ENCODE results near the gene GDF2. TPM values are rescaled to one million over a fixed set of nuclear protein-coding genes. Genes with fewer than 3 reads are reported as not detected.

The GDF2 gene
- total RNA-seq, 1 experiment from 2014 or later, result not detected

DNA sequence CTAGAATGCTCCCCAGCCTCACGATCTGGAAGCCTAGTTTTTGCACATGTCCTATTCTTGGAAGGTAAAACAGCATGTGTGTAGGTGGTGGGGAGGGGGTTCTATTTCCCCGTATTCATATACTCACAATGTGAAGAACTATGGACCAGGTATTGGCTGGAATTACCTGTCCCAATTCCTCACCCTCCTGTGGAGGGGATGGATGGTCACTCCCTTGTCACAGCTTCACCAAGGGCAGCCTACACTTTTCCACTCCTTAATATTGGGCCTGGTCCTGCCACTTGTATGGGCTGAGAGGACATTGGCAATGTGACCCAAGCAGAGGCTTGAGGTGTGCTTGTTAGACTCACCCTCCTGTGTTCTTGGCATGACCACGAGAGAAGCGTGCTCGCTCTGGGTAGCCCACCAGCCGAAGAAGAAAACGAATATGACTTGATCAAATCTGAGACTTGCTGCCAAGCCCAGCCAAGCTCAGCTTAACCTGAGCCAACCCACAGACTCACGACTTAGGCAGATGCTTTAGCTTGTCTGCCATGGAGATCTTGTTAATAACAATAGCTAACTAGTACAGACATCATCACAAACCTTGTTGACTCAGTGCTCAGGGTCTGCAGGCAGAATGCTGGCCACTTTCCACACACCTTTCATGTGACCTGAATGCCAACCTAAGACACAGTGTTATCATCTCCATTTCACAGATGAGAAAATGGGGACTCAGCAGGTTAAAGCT is 44.6 kb downstream of the GDF2 start:
- Histone ChIP-seq H3K27me3 (ENCODE audit: insufficient read depth, low read length) (no peaks in the 10 kb centered on the region), H3K9me3 (ENCODE audit: control insufficient read depth, low read depth, low read length) (no peaks in the 10 kb centered on the region), H3K56ac (ENCODE audit: insufficient read length, low read depth, low read length) (no peak overlapping the region), H3K79me1 (ENCODE audit: insufficient read depth, low read depth, low read length, poor library complexity, severe bottlenecking) (no peaks in the 10 kb centered on the region), H4K91ac (ENCODE audit: insufficient read length, low read depth, low read length) (no peak overlapping the region), H3K23ac (ENCODE audit: insufficient read length, low read depth, low read length) (no peak overlapping the region), H3K4me2 (ENCODE audit: insufficient read depth, insufficient read length, low read length) (no peak overlapping the region), H3K27ac (ENCODE audit: insufficient read length, low read depth, low read length) (no peak overlapping the region), H3K9ac (ENCODE audit: extremely low read depth, insufficient read length, low read length) (no peak overlapping the region), H2BK15ac (ENCODE audit: low read depth, low read length) (no peak overlapping the region), H4K20me1 (ENCODE audit: control insufficient read depth, insufficient read depth, insufficient read length) (no peaks in the 10 kb centered on the region), H3K18ac (ENCODE audit: insufficient read length, low read depth, low read length) (no peak overlapping the region), H2AFZ (ENCODE audit: low read length) (no peak overlapping the region), H2AK5ac (ENCODE audit: insufficient read length, low read length) (no peak overlapping the region), H2BK20ac (ENCODE audit: low read depth, low read length, poor library complexity, severe bottlenecking) (no peak overlapping the region), H3T11ph (ENCODE audit: low read length) (no peak overlapping the region), H3K14ac (ENCODE audit: insufficient read depth, low read length) (no peak overlapping the region; the same call in 1 of the 2 replicates), H2BK120ac (ENCODE audit: low read depth, low read length, poor library complexity, severe bottlenecking) (no peak overlapping the region), H4K8ac (replicated peaks; ENCODE audit: insufficient read length, low read depth, low read length) (no peak overlapping the region), H2BK5ac (ENCODE audit: insufficient read length, low read length) (no peak overlapping the region), H4K5ac (ENCODE audit: insufficient read length, low read depth, low read length) (no peak overlapping the region), H3K79me2 (ENCODE audit: insufficient read depth, low read length) (no peaks in the 10 kb centered on the region), H2BK12ac (ENCODE audit: insufficient read length, low read depth, low read length) (no peak overlapping the region), H3K4me1 (ENCODE audit: insufficient read depth, low read length) (no peaks in the 10 kb centered on the region; the same call in 1 of the 2 replicates), H3K23me2 (ENCODE audit: insufficient read length, low read depth, low read length, poor library complexity, severe bottlenecking) (no peaks in the 10 kb centered on the region), H3K4ac (ENCODE audit: low read depth, low read length) (no peak overlapping the region)
- no peak for TF ChIP-seq CTCF (conservative IDR thresholded peaks at IDR 0.05)
- Mint-ChIP-seq H3K4me3 (no peak overlapping the region), H3K27me3 (ENCODE audit: low read depth) (no peaks in the 10 kb centered on the region), H3K9me3 (no peaks in the 10 kb centered on the region; a peak in 1 of 5 replicates), H3K27ac (no peak overlapping the region; a peak in 1 of 7 replicates), H3K4me1 (peaks cover 12 to 18% of the 10 kb centered on the region in 2 experiments), H3K36me3 (ENCODE audit: insufficient read depth in 1 of 3, low read depth in 3 of 3) (no peaks in the 10 kb centered on the region)
- WGBS (ENCODE audit: extremely low coverage, insufficient read length, low lambda C conversion rate), result no CpG with 5 or more reads among the region's 8 CpGs
- peak; percentile 3 for DNase-seq
